HCT116 (cell line): ENCODE measurements around the gene FAM237B. TPM values are rescaled to one million over a fixed set of nuclear protein-coding genes. Genes with fewer than 3 reads are reported as not detected.

Source experiments
- ATAC-seq: fragments of 200-7000 bp; cut with Tn5 transposase; 2 replicates; pipeline ENCODE4 v1.9.1; 2020; ENCODE audit warnings: mild to moderate bottlenecking, moderate library complexity
- BruUV-seq: library from RNA; stranded (reverse); fragments of 400-500 nt; replicated peaks from 2 replicates; lab custom pipeline; 2021; lab: Mats Ljungman, UMichigan
- CTCF ChIA-PET: fragments of 300-600 bp; sonication (Branson Sonifier 250); formaldehyde crosslinking; loops from one replicate; lab custom pipeline; 2021; ENCODE audit warnings: antibody characterized with exemption; lab: Charles Lee
- POLR2A ChIA-PET: fragments of 300-600, 350-600 bp; sonication (Branson Sonifier 250); formaldehyde crosslinking; loops from one replicate; lab custom pipeline; 2021; ENCODE audit warnings: antibody characterized with exemption; lab: Charles Lee
- RAD21 ChIA-PET, 2 experiments: fragments of 300-600 bp; sonication (Branson Sonifier 250); formaldehyde crosslinking; loops; one replicate each; lab custom pipeline; 2023; ENCODE audit warnings: low total read pairs in 2 of 2; ENCODE audit not compliant: uncharacterized antibody in 2 of 2, unreplicated experiment in 2 of 2, low non-redundant PET in 1 of 2; lab: Charles Lee
- DNase-seq: peaks from one replicate; pipeline ENCODE4 v3.0.0-alpha.2; 2010; ENCODE audit warnings: low read depth, low spot score
- H2AFZ ChIP-seq: fragments of 200-600 bp; shearing (Covaris generic), sonication (generic); 2 replicates; pipeline ENCODE4 v1.6.1; 2017; ENCODE audit warnings: low read depth, mixed run types, mixed read lengths, antibody characterized with exemption, low read length; ENCODE audit not compliant: poor library complexity, severe bottlenecking
- H3K27ac ChIP-seq: 2 replicates; pipeline ENCODE4 v1.5.1; 2012; ENCODE audit warnings: low read depth, low read length
- H3K27me3 ChIP-seq: fragments of 200-600 bp; sonication (generic); 2 replicates; pipeline ENCODE4 v1.6.1; 2016; ENCODE audit warnings: mixed run types, low read length, mixed read lengths; ENCODE audit not compliant: insufficient read depth
- H3K36me3 ChIP-seq, 2 experiments: fragments of 200-500 bp in 1 of 2; fragments of 200-600 bp in 1 of 2; sonication (Bioruptor generic) in 1 of 2; sonication (generic) in 1 of 2; 2 replicates each; pipeline versions ENCODE4 v1.5.1 to v1.6.1; 2014 to 2016; ENCODE audit warnings: low read length in 2 of 2, inconsistent platforms in 1 of 2, mixed read lengths in 1 of 2, mixed run types in 1 of 2; ENCODE audit not compliant: insufficient read depth in 2 of 2, control insufficient read depth in 1 of 2
- H3K4me1 ChIP-seq, 2 experiments: fragments of 200-600 bp in 1 of 2; sonication (generic) in 1 of 2; 2 replicates each; pipeline versions ENCODE4 v1.5.1 to v1.6.1; 2012 to 2017; ENCODE audit warnings: low read length in 2 of 2, inconsistent platforms in 1 of 2, mild to moderate bottlenecking in 1 of 2, mixed read lengths in 1 of 2, mixed run types in 1 of 2, moderate library complexity in 1 of 2; ENCODE audit not compliant: insufficient read depth in 2 of 2, control insufficient read depth in 1 of 2
- H3K4me2 ChIP-seq: fragments of 200-600 bp; sonication (generic); 2 replicates; pipeline ENCODE4 v1.6.1; 2017; ENCODE audit warnings: mixed run types, low read length, mixed read lengths
- H3K4me3 ChIP-seq, 2 experiments: fragments of 200-600 bp in 1 of 2; sonication (generic) in 1 of 2; replicated peaks in 1 of 2; 2 replicates each; pipeline ENCODE4 v1.5.1; 2011 to 2016; ENCODE audit warnings: low read length in 2 of 2, control low read depth in 1 of 2, low read depth in 1 of 2, mild to moderate bottlenecking in 1 of 2, mixed read lengths in 1 of 2, mixed run types in 1 of 2
- H3K79me2 ChIP-seq: fragments of 200-600 bp; sonication (generic); 2 replicates; pipeline ENCODE4 v1.6.1; 2017; ENCODE audit warnings: mild to moderate bottlenecking, mixed run types, low read length, moderate library complexity, mixed read lengths; ENCODE audit not compliant: insufficient read depth
- H3K9ac ChIP-seq: fragments of 200-600 bp; sonication (generic); 2 replicates; pipeline ENCODE4 v1.6.1; 2016; ENCODE audit warnings: low read length, mixed read lengths
- H3K9me2 ChIP-seq: fragments of 200-600 bp; sonication (generic), shearing (Covaris generic); 2 replicates; pipeline ENCODE4 v1.6.1; 2017; ENCODE audit warnings: mixed run types, mild to moderate bottlenecking, moderate library complexity; ENCODE audit not compliant: insufficient read depth
- H3K9me3 ChIP-seq, 2 experiments: fragments of 200-500 bp in 1 of 2; fragments of 200-600 bp in 1 of 2; sonication (Bioruptor generic) in 1 of 2; sonication (generic) in 1 of 2; 2 replicates each; pipeline ENCODE4 v1.6.1; 2014 to 2017; ENCODE audit warnings: low read length in 2 of 2, mixed read lengths in 2 of 2, inconsistent platforms in 1 of 2, low read depth in 1 of 2, mild to moderate bottlenecking in 1 of 2, mixed run types in 1 of 2, moderate library complexity in 1 of 2; ENCODE audit not compliant: control insufficient read depth in 1 of 2, insufficient read depth in 1 of 2
- H4K20me1 ChIP-seq: fragments of 200-600 bp; sonication (generic), shearing (Covaris generic); 2 replicates; pipeline ENCODE4 v1.6.1; 2017; ENCODE audit warnings: mixed run types, mild to moderate bottlenecking, moderate library complexity; ENCODE audit not compliant: insufficient read depth
- CTCF ChIP-seq, 3 experiments: fragments of 200-600 bp in 1 of 3; sonication (generic) in 1 of 3; IDR thresholded peaks in 2 of 3; conservative IDR thresholded peaks in 1 of 3; 2 replicates each; pipeline ENCODE4 v1.5.1; 2012 to 2017; ENCODE audit warnings: low read depth in 2 of 3, low read length in 2 of 3, antibody characterized with exemption in 1 of 3, borderline replicate concordance in 1 of 3, control low read depth in 1 of 3, mild to moderate bottlenecking in 1 of 3, mixed read lengths in 1 of 3, mixed run types in 1 of 3, moderate library complexity in 1 of 3; ENCODE audit not compliant: insufficient read depth in 1 of 3
- EZH2phosphoT487 ChIP-seq: fragments of 200-600 bp; IDR thresholded peaks from 2 replicates; pipeline ENCODE4 v1.6.1; 2018; ENCODE audit warnings: antibody characterized with exemption, borderline replicate concordance
- JUND ChIP-seq: IDR thresholded peaks from 2 replicates; pipeline ENCODE4 v1.6.1; 2012
- RAD21 ChIP-seq: IDR thresholded peaks from 2 replicates; pipeline ENCODE4 v1.6.1; 2012; ENCODE audit warnings: low read depth, mild to moderate bottlenecking
- ZNF274 ChIP-seq: fragments of 200-500 bp; sonication (Bioruptor generic); IDR thresholded peaks from 2 replicates; pipeline ENCODE4 v1.6.1; 2014; ENCODE audit warnings: mild to moderate bottlenecking, low read depth, low read length, inconsistent platforms
- intact Hi-C: fragments of 100-400 bp; cut with micrococcal nuclease; formaldehyde crosslinking; loops from 2 replicates; pipeline ENCODE4 v1.10.0; 2022
- total RNA-seq: library from RNA; stranded (reverse); gene quantifications from one replicate; pipeline ENCODE4 v1.2.1, GENCODE V29; 2021; ENCODE audit not compliant: unreplicated experiment

FAM237B gene
- total RNA-seq, 1 experiment from 2014 or later, result not detected

DNA sequence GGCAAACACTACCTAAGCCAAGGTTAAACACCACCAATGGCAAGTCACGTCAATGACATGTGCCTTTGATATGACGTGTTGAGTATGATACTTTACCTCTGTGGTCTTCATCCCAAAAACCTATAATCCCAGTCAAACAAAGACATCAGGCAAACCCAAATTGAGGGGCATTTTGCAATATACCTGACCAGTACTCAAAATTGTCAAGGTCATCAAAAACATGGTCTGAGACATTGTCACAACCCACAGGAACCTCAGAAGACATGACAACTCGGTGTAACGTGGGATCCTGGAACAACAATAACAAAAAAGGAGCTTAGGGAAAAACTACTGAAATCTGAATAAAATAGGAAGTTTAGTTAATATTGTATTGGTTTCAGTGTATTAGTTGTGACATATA lies 7.2 kb downstream of the FAM237B start:
- H3K4me1 ChIP-seq, result no peaks in the 10 kb centered on the region
- BruUV-seq, result no TSS peak
- H2AFZ ChIP-seq, result no peak overlapping the region
- CTCF ChIA-PET, result interaction anchor here (2.5 to 2.7 kb wide), 2 partner anchors 16 to 114 kb away, joined by 12 to 20 read pairs; no protein-coding TSS in a partner anchor
- H3K27ac ChIP-seq, result no peak overlapping the region
- H3K9ac ChIP-seq, result no peak overlapping the region
- POLR2A ChIA-PET, result no interaction called here
- no peaks in the 10 kb centered on the region for H3K79me2 ChIP-seq
- no peaks in the 10 kb centered on the region for H4K20me1 ChIP-seq
- RAD21 ChIA-PET, result no interaction called here
- ATAC-seq (no peak), DNase-seq (no peak)
- no peaks in the 10 kb centered on the region for H3K27me3 ChIP-seq
- intact Hi-C loops, result loop anchor here (5.0 kb wide), 1 partner anchor 113 kb away; no protein-coding TSS in a partner anchor
- no peaks in the 10 kb centered on the region for H3K9me3 ChIP-seq
- no peak overlapping the region for H3K4me2 ChIP-seq
- no peak for TF ChIP-seq JUND
- TF ChIP-seq EZH2phosphoT487, result no peak
- H3K36me3 ChIP-seq, result no peaks in the 10 kb centered on the region
- H3K4me3 ChIP-seq, result no peak overlapping the region
- no peaks in the 10 kb centered on the region for H3K9me2 ChIP-seq

GRCh38 chr7:90312745-90313144 lies 8.4 kb downstream of the FAM237B start:
- CTCF ChIA-PET, result interaction anchor here (0.6 to 2.7 kb wide), 12 partner anchors 9 to 722 kb away, joined by 3 to 20 read pairs (median 4); partner anchors contain the start of genes STEAP1 and STEAP2
- no peaks in the 10 kb centered on the region for H3K27me3 ChIP-seq
- no peak for TF ChIP-seq ZNF274
- peak; percentile 28 to 42 (median 35); a peak in 3 of 6 replicates for TF ChIP-seq CTCF (IDR thresholded peaks at IDR 0.05 in 2 of 3, conservative IDR thresholded peaks at IDR 0.05 in 1 of 3; ENCODE audit: borderline replicate concordance in 1 of 3, insufficient read depth in 1 of 3, low read depth in 2 of 3, low read length in 2 of 3)
- peak; percentile 29; the same call in 1 of the 2 replicates for TF ChIP-seq RAD21
- no peaks in the 10 kb centered on the region for H3K4me1 ChIP-seq
- ATAC-seq (peak; percentile 58; the same call in 1 of the 2 replicates), DNase-seq (no peak)
- intact Hi-C loops, result loop anchor here (5.0 kb wide), 1 partner anchor 115 kb away; no protein-coding TSS in a partner anchor
- H4K20me1 ChIP-seq, result no peaks in the 10 kb centered on the region
- no peak overlapping the region for H3K9ac ChIP-seq
- no peak overlapping the region for H3K4me2 ChIP-seq
- no peaks in the 10 kb centered on the region for H3K79me2 ChIP-seq
- no TSS peak for BruUV-seq
- no peaks in the 10 kb centered on the region for H3K9me2 ChIP-seq
- no peak overlapping the region for H2AFZ ChIP-seq
- POLR2A ChIA-PET, result no interaction called here
- RAD21 ChIA-PET, result interaction anchor here (1.0 kb wide), 2 partner anchors 115 kb away, joined by 3 to 8 read pairs; no protein-coding TSS in a partner anchor
- no peak overlapping the region for H3K4me3 ChIP-seq
- no peaks in the 10 kb centered on the region for H3K36me3 ChIP-seq
- no peaks in the 10 kb centered on the region for H3K9me3 ChIP-seq
- no peak overlapping the region for H3K27ac ChIP-seq
